ENCODE measurements around the gene IP6K3.

DNA sequence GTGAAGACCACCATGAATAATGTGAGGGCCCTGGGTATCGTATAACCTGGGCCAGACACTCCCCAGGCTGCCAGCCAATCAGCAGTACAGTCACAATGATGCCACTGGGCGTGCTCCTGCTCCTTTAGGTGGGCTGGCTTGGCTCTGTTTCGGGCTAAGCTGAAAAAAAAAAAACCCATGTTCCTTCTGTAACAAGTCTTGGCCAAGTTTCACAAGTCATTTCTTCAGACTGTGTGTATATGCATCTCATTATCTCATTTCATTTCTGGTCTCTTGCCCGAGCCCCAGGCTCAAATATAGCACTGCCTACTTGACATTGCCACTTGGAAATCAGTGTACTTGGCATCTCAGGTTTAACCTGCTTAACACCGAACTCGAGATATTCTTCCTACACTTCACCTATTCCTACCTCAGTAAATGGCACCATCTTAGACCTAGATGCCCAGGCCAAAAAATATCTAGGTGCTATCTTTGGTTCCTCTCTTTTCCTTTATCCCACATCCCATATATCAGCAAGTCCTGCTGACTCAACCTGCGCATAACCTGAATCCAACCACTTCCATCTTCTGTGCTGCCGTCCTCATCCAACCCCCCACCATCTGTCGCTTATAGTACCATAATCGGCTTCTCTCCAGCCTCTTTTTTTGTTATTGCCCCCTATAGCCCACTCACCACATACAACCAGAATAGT lies 37.0 kb downstream of the IP6K3 start:
- TF ChIP-seq POLR2AphosphoS5 (IDR thresholded peaks at IDR 0.05; ENCODE audit: borderline replicate concordance, low read depth, low read length) = no peak; the same call in 1 of the 2 replicates
- no peak for TF ChIP-seq EZH2 (IDR thresholded peaks at IDR 0.05)
- TF ChIP-seq FOXP2 (optimal IDR thresholded peaks at IDR 0.05; ENCODE audit: control extremely low read depth, extremely low read length, insufficient read depth) = no peak
